Right renal pelvis (tissue), 4 donors: ENCODE results near the gene CHRM5. TPM values are rescaled to one million over a fixed set of nuclear protein-coding genes. Genes with fewer than 3 reads are reported as not detected.
"Not testable (repeated sequence)": the region's sequence is repeated elsewhere in the genome, so short reads cannot be mapped to it uniquely, and the experiment has no call there.

Source experiments
- DNase-seq, 4 donors: peaks; one replicate each; pipeline ENCODE4 v3.0.0-alpha.2; 2013; ENCODE audit warnings: low read depth in 4 of 4, low spot score in 3 of 4, missing footprints in 1 of 4
- polyA plus RNA-seq, 4 donors: library from polyadenylated mRNA; unstranded; fragments of 120-200 nt; gene quantifications; one replicate each; pipeline ENCODE4 v1.2.1, GENCODE V29; 2013; ENCODE audit not compliant: insufficient read length in 4 of 4

CHRM5 gene
- polyA plus RNA-seq, 4 donors: 0.13 to 0.24 (median 0.18) TPM

DNA sequence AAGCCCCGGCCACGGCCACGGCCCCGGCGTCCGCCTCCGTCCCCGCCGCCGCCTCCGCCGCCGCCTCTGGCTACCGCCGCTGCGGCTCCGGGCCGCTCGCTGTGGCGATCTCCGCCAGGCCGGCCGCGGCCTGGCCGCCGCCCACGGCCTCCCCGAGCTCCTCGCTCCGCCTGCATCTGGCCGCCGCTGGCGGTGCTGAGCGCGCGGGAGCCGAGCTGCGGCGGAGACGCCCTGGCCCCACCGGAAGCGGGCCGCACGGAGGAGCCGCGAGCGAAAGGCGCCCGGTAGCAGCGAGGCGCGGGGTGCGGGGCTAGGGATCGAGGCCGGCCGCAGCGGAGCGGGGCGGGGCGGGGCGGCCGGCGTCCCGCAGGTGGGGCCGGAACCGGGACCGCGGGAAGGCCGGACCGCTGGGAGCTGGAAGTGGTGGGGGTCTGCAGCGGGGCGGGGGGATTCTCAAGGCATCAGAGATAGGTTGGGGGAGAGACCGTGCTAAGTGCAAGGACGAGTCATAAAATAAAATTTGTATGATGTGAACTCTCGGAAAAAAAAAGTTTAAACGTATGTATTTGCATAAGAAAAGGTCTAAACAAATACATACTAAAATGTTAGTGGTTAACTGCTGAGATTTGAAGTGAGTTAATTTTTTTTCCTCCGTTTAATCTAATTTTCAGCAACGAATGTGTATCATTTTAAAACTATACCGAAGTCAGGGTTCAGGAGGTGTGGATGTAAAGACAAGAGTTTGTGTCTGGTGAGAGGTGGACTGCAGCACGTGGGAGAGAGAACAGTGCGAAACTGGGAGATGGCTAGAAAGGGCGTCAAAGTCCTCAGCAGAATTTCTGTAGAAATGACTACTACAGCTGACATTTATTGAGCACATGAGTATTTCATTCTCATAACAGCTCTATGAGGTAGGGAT lies 70.8 kb downstream of the CHRM5 start, which contains the start of gene AVEN:
Gene AVEN (minus strand): TSS at position 334 of the 919 bp plus-strand sequence. CDS start 158 bp downstream, at position 176.
- no peak for DNase-seq

DNA sequence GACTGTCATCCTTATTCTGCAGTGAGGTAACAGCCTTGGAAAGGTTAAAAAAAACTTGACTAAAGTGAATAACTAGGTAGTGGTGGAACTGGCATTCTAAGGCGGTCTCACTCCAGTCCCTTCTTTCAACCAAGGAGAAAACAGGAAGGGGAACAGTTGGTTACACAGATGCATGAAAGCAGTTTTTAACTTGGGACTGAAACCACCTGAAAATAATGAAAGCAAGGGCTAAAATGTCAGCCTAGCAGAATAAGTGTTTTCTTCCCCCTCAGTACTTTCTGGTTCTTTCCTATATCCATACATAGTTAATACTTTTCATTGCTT lies 71.5 kb downstream of the CHRM5 start:
- DNase-seq: no peak

DNA sequence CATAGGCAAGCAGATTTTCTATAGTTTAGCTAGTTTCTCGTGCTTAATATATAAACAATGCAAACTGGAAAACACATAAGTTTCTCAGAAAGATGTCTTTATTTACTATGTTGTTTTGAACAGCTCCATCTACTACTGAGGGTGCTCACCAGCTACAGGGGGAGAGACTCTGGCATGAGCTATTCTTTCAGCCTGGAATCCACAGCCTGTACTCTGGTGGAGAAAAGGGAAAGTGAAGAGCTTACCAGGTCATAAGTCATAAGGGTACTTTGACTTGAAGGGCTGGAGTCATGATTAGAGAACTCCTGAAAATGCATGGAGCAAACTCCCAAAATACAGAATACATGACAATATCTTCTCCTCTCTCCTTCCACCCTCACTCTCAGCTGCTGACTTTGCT lies 75.1 kb downstream of the CHRM5 start:
- no peak for DNase-seq

DNA sequence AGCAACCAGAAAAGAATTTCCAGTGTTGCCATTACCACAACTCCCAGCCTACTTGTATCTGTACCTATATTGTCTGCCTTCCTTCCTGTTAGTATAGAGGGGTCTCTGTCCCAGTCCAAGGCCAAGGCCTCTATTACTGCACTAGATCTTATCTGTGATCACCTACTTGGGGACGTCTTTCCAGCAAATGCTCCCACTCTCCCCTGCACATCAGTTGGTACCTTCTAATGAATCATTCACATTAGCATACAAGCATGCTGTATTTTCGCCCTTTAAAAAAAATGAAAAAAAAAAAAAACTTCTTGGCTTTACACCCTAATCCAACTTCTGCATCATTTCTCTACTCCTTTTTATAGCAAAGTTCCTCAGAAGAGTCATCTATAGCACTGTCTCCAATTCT lies 75.5 kb downstream of the CHRM5 start:
- DNase-seq: no peak

DNA sequence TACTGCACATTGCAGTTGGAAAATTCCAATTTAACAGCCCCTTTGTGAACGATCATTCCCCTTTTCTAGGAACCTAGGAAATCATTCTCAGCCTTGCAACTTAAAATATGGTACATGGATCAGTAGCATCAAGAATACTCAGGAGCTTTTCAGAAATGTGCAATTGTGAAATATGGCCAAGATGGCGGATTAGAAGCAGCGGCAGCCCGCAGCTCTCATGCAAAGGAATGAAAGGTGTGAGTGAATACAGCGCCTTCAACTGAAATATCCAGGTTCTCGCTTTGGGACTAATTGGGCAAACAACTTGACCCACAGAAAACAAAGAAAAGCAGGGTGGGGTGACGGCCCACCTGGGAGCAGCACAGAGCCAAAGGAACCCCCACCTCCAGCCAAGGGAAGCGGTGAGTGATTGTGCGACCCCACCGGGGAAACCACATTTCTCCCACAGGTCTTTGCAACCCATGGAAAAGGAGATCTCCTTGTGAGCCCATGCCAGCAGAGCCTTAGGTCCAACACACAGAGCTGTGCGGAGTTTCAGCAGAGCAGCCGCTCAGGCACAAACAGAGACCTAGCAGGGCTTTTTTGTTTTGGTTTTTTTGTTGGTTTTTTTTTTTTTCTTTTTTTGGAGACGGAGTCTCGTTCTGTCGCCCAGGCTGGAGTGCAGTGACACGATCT lies 78.3 kb downstream of the CHRM5 start:
- DNase-seq: no peak

DNA sequence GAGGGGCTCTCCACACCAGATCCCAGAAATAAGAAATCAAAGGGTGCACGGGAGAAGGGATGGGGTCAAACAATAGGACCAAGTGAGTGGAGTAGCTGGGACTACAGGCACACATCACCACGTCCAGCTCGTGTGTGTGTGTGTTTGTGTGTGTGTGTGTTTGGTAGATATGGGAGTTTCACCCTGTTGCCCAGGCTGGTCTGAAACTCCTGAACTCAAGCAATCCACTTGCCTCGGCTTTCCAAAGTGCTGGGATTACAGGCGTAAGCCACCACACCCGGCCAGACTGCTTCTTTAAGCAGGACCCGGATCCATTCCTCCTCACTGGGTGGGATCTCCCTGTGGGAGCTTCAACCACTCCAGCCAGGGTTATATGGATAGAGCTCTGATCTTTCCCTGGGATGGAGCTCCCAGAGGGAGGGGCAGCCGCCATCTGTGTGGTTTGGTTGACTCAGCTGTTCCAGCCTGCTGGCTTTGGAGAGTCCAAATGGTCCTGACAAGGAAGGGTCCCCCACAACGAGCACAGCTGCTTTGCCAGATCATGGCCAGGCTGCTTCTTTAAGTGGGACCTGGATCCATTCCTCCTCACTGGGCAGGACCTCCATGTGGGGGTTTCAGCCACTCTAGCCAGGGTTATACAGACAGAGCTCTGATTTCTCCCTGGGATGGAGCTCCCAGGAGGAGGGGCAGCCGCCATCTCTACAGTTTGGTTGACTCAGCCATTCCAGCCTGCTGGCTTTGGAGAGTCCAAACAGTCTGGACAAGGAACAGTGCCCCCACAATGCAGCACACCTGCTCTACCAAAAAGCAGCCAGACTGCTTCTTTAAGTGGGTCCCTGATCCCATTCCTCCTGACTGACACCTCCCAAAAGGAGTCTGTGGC lies 79.8 kb downstream of the CHRM5 start:
- no peak for DNase-seq

DNA sequence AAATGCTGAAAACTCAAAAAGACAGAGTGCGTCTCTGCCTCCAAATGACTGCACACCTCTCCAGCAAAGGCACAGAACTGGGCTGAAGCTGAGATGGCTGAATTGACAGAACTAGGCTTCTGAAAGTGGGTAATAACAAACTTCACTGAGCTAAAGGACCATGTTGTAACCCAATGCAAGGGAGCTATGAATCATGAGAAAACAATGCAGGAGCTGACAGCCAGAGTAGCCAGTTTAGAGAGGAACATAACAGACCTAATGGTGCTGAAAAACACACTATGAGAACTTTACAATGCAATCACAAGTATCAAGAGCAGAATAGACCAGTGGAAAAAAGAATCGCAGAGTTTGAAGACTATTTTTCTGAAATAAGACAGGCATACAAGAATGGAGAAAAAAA lies 80.8 kb downstream of the CHRM5 start:
- DNase-seq: no peak

DNA sequence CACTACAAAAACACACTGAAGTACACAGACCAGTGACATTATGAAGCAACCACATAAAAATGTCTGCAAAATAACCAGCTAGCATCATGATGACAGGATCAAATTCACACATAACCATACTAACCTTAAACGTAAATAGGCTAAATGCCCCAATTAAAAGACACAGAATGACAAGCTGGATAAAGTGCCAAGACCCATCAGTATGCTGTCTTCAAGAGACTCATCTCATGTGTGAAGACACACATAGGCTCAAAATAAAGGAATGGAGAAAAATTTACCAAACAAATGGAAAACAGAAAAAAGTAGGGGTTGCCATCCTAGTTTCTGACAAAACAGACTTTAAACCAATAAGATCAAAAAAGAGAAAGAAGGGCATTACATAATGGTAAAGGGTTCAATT lies 82.1 kb downstream of the CHRM5 start:
- DNase-seq: not testable (repeated sequence)

DNA sequence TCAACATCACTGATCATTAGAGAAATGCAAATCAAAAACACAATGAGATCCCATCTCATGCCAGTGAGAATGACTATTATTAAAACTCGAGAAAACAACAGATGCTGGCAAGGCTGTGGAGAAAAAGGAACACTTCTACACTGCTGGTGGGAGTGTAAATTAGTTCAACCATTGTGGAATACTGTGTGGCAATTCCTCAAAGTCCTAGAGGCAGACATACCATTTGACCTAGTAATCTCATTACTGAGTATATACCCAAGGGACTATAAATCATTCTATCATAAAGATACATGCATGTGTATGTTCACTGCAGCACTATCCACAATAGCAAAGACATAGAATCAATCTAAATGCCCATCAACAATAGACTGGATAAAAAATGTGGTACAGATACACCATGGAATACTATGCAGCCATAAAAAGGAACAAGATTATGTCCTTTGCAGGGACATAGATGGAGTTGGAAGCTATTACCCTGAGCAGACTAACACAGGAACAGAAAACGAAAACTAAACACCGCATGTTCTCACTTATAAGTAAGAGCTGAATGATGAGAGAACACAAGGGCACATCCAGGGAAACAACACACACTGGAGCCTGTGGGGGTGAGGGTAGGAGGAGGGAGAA lies 85.9 kb downstream of the CHRM5 start:
- no peak for DNase-seq

DNA sequence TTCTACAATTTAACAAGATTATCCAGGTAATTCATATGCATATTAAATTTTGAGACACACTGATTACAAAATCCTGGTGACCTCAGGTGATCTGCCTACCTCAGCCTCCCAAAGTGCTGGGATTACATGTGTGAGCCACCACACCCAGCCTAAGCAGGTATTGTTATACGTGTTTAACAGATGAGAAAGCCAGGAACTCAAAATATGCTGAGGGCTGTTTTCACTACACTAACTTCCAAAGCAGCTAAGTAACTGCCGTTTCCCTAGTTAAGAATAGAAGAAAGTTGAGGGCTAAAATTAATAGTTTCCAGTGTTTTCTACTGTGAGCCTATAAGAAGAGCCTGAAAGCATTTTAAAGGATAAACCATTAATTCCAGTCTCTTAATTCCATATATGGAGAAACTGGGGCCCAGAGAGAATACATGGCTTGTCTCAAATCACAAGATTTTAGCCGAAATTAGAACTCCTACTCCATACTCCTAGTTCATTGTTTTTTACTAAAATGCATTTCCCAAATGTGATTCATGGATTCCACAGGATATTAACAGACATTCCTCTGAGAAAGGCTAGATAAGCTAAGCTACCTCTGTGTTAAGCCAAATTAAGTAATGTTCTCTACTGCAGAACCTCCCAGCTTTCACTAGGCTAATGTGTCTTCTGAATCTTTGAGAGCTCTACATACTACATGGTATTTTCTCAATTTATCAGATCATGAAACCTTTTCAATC lies 87.7 kb downstream of the CHRM5 start:
- no peak for DNase-seq

DNA sequence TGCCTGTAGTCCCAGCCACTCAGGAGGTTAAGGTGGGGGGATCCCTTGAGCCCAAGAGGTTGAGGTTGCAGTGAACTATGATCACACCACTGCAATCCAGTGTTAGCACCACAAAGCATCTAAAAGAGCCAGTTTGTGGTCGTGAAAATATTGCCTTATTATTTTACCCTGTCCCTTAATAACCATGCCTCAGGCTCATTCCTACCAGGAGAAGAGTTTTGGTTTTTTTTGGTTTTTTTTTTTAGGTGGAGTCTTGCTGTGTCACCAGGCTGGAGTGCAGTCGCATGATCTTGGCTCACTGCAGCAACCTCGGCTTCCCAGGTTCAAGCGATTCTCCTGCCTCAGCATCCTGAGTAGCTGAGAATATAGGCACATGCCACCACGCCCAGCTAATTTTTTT lies 88.6 kb downstream of the CHRM5 start:
- no peak for DNase-seq

DNA sequence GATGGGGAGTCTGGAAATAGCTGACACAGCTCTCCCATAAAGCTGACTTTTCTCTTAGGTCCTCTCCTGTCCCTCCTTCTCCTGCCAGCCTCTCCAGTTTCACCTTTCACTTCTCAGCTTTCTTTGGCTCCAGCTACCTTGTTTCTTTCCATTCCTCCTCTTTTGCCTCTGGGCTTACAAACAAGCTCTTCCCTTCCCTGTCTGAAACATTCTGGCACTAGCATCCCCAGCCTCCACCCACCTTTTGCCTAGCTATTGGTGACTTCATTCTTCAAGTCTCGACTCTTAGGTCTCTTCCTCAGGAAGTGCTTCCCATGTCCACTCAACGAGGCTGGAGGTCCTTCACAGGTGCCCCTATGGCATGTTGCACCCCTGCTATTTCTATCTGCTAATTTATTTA lies 91.2 kb downstream of the CHRM5 start:
- DNase-seq: no peak

DNA sequence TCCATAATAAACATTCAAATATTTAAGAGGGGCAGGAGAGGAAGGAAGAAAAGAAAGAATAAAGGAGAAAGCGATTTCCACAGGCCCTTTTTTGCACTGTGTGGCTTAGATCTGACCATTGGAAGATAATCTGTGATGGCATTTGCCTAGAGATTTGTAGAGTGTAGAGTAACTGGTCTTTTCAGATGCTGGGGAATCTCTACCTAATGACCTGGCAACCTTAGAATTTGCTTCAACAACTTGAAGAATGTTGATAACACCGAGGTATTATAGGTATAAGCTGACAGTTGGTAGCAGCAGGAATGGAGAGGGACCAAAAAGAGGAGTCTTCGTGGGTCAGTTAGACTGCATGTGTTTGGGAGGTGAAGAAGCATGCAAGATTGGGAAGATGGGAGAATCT lies 91.6 kb downstream of the CHRM5 start:
- DNase-seq: no peak

DNA sequence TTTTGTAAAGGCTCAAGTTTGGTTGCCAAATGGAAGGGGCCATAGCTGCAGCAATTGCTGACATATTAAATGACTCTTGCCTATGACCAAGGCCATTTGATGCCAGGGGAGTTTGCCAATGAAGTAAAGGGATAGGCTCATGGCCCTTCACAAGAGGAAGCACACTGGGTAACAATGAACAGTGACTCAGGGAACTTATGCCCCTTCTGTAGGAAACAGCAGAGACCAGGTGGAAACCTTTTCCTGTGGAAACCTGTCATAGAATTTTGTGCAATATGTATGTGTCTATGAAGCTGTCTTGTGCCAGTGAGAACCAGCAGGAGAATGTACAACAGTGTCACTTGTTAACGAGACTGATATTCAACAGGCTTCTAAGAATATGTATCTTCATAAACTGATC lies 96.1 kb downstream of the CHRM5 start:
- no peak for DNase-seq

DNA sequence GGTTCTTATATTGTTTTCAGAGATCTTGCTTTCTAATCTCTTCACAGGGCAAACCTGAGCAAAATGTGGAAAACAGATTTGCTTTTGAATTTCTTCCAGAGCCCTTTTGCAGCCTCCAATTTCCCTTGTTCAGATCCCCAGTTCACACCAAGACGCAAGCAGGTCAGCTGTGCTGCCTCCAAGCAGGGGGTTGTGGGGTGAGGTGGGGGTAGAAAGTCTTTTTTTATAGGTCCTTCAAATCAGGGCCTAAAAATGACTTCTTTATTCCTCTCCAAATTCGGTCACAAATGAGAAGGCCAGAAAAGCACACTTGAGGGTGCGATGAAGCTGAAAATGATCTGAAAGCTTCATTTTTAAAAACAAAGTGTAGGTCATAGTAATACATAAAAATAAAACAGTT lies 97.0 kb downstream of the CHRM5 start:
- DNase-seq: no peak

DNA sequence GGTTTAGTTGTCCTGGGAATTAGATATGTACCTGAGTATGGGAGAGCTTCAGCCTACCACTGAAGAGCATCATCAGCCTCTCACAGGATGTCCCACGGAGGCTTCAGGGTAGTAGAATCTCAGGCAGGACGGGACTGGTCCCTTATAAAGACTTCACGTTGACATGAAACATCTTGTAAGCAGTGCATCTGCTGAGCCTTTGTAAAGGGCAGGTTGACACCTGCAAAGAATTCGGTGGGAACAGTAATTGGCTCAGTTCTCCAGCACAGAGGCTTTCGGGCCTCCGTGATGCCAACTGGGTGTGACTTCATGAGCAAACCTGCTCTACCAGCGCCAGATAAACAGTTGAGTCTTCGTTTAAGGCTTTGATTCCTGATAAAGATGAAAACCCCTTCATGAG lies 97.6 kb downstream of the CHRM5 start:
- DNase-seq: no peak

DNA sequence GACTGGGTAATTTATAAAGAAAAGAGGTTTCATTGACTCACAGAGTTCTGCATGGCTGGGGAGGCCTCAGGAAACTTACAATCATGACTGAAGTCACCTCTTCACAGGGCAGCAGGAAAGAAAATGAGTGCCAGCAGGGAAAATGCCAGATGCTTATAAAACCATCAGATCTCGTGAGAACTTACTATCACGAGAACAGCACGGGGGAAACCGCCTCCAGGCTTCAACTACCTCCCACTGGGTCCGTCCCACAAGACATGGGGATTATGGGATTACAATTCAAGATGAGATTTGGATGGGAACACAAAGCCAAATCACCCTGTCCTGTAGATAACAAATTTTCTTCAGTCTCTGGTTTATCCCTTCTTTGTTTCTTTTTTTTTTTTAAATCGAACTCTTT lies 101.7 kb downstream of the CHRM5 start:
- no peak for DNase-seq

DNA sequence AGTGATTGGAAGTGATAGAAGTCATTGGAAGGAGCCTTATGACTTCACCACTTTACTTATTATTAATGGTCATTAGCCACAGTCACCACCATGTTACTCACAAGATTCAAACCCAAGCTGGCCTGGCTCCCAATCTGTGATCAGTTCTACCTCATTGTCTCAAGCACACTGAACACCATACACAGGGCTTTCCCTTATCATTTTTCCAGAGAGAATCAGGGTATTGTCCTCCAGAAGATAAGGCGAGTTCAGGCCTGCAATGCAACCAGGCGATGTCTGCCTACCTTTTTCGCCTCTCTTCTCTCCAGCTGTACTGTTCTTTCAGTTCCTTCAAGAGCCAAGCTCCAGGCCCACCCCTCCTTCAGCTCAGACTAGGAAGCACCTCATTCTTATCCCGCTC lies 108.5 kb downstream of the CHRM5 start:
- no peak for DNase-seq

DNA sequence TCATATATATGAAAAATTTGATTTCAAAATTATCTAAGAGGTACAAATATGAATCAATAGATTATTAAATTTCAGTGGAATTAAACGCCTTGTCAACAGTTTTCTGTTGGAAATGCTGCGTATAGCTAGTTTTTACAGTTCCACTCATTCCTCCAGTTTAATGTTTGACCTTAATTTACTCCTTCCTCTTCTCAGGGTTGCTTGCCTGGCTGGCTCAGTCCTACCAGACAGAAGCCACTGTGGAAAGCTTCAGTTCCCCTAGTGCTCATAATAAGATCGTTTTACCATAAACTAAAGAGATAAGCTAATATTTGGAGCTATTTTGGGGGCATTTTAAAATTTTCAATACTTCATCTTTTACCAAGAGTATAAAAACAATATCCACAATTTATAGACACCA lies 110.6 kb downstream of the CHRM5 start:
- DNase-seq: no peak

DNA sequence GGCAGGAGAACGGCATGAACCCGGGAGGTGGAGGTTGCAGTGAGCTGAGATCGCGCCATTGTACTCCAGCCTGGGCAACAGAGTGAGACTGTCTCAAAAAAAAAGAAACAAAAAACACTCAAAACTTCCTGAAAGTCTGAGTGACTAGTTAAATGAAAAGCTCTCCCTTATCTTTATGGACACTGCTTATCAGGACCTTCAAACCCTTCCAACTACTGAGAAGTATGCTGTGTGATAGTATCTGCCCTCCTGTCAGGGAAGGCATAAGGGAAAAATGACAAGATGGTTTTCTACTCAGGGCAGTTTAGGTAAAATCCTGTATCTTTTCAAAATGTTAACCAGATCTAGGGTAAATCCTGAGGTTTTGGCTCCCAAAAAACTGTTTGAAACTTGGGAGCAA lies 111.6 kb downstream of the CHRM5 start:
- no peak for DNase-seq
